Heart left ventricle (tissue), 13 donors: ENCODE results near the gene AKAP13.

Experiments used
- CTCF ChIP-seq, 12 donors: fragments of 200-600 bp; sonication (generic) in 4 of 12; IDR thresholded peaks; one replicate each; pipeline versions ENCODE4 v1.5.0 to v1.8.0; 2018 to 2022; ENCODE audit warnings: antibody characterized with exemption in 12 of 12, mild to moderate bottlenecking in 5 of 12
- POLR2A ChIP-seq, 2 donors: fragments of 450-650 bp; IDR thresholded peaks; one replicate each; pipeline ENCODE4 v1.6.1; 2017; ENCODE audit warnings: antibody characterized with exemption in 2 of 2, mild to moderate bottlenecking in 2 of 2, moderate library complexity in 2 of 2
- donor health status: ischemic (EF 13 %, LVEDD 7.1; RV severe dilation, severe dysfunction).
- donor health status: DM: no; HTN: yes; CAD: no.
- donor health status: DM: no; HTN: no; CAD: no.
- donor health status: ischemic (EF 25% LVEDD 6.9; RV normal size, moderate dysfunction).
- donor health status: ischemic (EF 25% LVEDD 5.7; RV mildly dilated, moderate dysfunction).
- donor health status: ischemic (EF 35%, LVEDD 5.7; RV mildly dilated, moderate dysfunction).
- donor health status: nonischemic (EF 11% LVEDD 7.7; RV severe dilation, severe dysfunction).
- donor health status: DM: yes; HTN: yes; CAD: no.
- donor health status: PGD.
- donor health status: ischemic (EF 29% LVEDD 5.4; RV normal size, mild dysfunction).
- donor health status: nonischemic (EF 23%, LVEDD 6.1; RV moderate dilation, normal function).

DNA sequence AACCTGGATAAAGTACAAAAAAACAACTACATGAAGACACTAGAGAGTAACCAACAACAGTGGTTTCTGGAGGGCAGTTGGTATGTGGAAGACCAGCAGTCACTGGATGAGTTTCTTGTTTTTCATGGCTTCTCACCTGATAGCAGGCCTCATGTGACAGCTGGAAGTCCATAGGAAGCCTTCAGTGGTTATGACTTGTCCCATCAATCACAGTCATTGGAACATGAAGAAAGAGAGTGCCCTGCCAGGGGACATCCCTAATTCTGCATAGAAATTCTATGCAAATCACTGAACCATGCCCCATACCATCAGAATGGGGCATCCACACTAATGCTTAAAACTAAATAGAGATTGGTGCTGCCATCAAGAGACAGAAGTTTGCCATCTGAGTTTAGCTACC is 81.6 kb downstream of the AKAP13 start:
- no peak for TF ChIP-seq CTCF (IDR thresholded peaks at IDR 0.05)
- TF ChIP-seq POLR2A (IDR thresholded peaks at IDR 0.05) = no peak
